Stomach (tissue), 9 donors: ENCODE data around the gene RIMS1. TPM values are rescaled to one million over a fixed set of nuclear protein-coding genes. Genes with fewer than 3 reads are reported as not detected.

ENCODE experiments used
- DNase-seq, 2 donors: peaks; one replicate each; pipeline versions ENCODE4 v3.0.0 to v3.0.0-alpha.2; 2013 to 2019
- H3K27ac ChIP-seq, 5 donors: fragments of 200-600 bp in 4 of 5; sonication (generic) in 4 of 5; one replicate each; pipeline ENCODE4 v1.5.1; 2013 to 2019; ENCODE audit warnings: mild to moderate bottlenecking in 1 of 5, moderate library complexity in 1 of 5
- H3K27me3 ChIP-seq, 3 donors: fragments of 200-600 bp; sonication (generic); one replicate each; pipeline ENCODE4 v1.5.1; 2017 to 2019; ENCODE audit warnings: mixed run types in 1 of 3
- H3K36me3 ChIP-seq, 4 donors: fragments of 200-600 bp; sonication (generic); 1 replicate in 3 of 4; 2 replicates in 1 of 4; pipeline ENCODE4 v1.5.1; 2016 to 2019
- H3K4me1 ChIP-seq, 4 donors: fragments of 200-600 bp; sonication (generic); one replicate each; pipeline ENCODE4 v1.5.1; 2016 to 2019
- H3K4me3 ChIP-seq, 4 donors: fragments of 200-600 bp; sonication (generic) in 3 of 4; one replicate each; pipeline ENCODE4 v1.5.1; 2016 to 2019; ENCODE audit warnings: mild to moderate bottlenecking in 1 of 4
- H3K9me3 ChIP-seq, 4 donors: fragments of 200-600 bp; sonication (generic); one replicate each; pipeline ENCODE4 v1.5.1; 2016 to 2019
- CTCF ChIP-seq, 7 experiments: fragments of 450-650 bp in 4 of 7; fragments of 200-600 bp in 3 of 7; sonication (generic) in 3 of 7; IDR thresholded peaks; one replicate each; pipeline ENCODE4 v1.5.1; 2016 to 2019; ENCODE audit warnings: antibody characterized with exemption in 7 of 7, control low read depth in 2 of 7, mild to moderate bottlenecking in 1 of 7
- EP300 ChIP-seq: sonication (generic); formaldehyde crosslinking; IDR thresholded peaks from one replicate; pipeline ENCODE4 v1.6.1; 2017; ENCODE audit warnings: antibody characterized with exemption
- POLR2A ChIP-seq, 4 donors: fragments of 450-650 bp; IDR thresholded peaks; one replicate each; pipeline ENCODE4 v1.6.1; 2016; ENCODE audit warnings: antibody characterized with exemption in 4 of 4, control low read depth in 2 of 4, mild to moderate bottlenecking in 1 of 4, moderate library complexity in 1 of 4
- POLR2AphosphoS5 ChIP-seq, 3 donors: sonication (generic); formaldehyde crosslinking; IDR thresholded peaks; one replicate each; pipeline ENCODE4 v1.6.1; 2016; ENCODE audit warnings: antibody characterized with exemption in 3 of 3
- WGBS, 5 donors: extraction: QIAGEN DNeasy Blood & Tissue Kit in 3 of 5; methylation state at CpG; one replicate each; pipeline versions ENCODE4 v1.1.5 to v1.1.7; 2013 to 2018; 5-methylcytosine and 5-hydroxymethylcytosine counted together
- intact Hi-C: fragments of 100-400 bp; cut with DNase I; formaldehyde crosslinking; loops from one replicate; pipeline ENCODE4 v1.15.1; 2023; ENCODE audit warnings: low total_unique reads
- polyA plus RNA-seq, 3 donors: library from polyadenylated mRNA; stranded (reverse); fragments of 200-250 nt; gene quantifications; one replicate each; pipeline ENCODE4 v1.2.3, GENCODE V29; 2013
- total RNA-seq, 5 donors: library from RNA; depleted of rRNA; stranded (reverse); fragments of >200 nt; gene quantifications; one replicate each; pipeline versions ENCODE4 v1.1.0 to v1.2.3, GENCODE V29; 2014 to 2016
- donor health status: healthy with polysubstance abuse.
- donor health status: Bipolar disorder and iron deficiency.
- donor health status: healthy.

Gene RIMS1
- total and polyA plus RNA-seq, 8 donors = 0.13 to 45.2 (median 5.1) TPM

GRCh38 chr6:72286911-72287311, 400.6 kb downstream of the RIMS1 start:
- no peak overlapping the region for H3K4me3 ChIP-seq
- no peaks in the 10 kb centered on the region for H3K4me1 ChIP-seq
- TF ChIP-seq EP300 (no peak), CTCF (IDR thresholded peaks at IDR 0.05) (no peak), POLR2A (IDR thresholded peaks at IDR 0.05) (no peak), POLR2AphosphoS5 (IDR thresholded peaks at IDR 0.05) (no peak)
- H3K27ac ChIP-seq = no peak overlapping the region
- H3K36me3 ChIP-seq = no peaks in the 10 kb centered on the region
- 70 to 90% (median 86%) methylated on average over 1 of the region's 1 CpG for WGBS, 5 donors
- intact Hi-C loops = no loop called here
- H3K27me3 ChIP-seq = no peaks in the 10 kb centered on the region
- DNase-seq = no peak
- H3K9me3 ChIP-seq = no peaks in the 10 kb centered on the region

- intact Hi-C loops = no loop called here
- no peaks in the 10 kb centered on the region for H3K9me3 ChIP-seq
- no peak for TF ChIP-seq EP300
- TF ChIP-seq CTCF (IDR thresholded peaks at IDR 0.05) = no peak
- no peaks in the 10 kb centered on the region for H3K4me1 ChIP-seq
- no peaks in the 10 kb centered on the region for H3K36me3 ChIP-seq
- DNase-seq = no peak
- H3K4me3 ChIP-seq = no peak overlapping the region
- H3K27me3 ChIP-seq = no peaks in the 10 kb centered on the region
- 96 to 98% (median 97%) methylated on average over 5 of the region's 5 CpGs for WGBS, 5 donors
- no peak overlapping the region for H3K27ac ChIP-seq
Observed at GRCh38 chr6:72287801-72288200, 401.5 kb downstream of the RIMS1 start.

GRCh38 chr6:72288592-72288991, 402.2 kb downstream of the RIMS1 start:
- Histone ChIP-seq H3K36me3 (no peaks in the 10 kb centered on the region), H3K4me1 (no peaks in the 10 kb centered on the region), H3K4me3 (no peak overlapping the region), H3K9me3 (no peaks in the 10 kb centered on the region), H3K27ac (no peak overlapping the region), H3K27me3 (no peaks in the 10 kb centered on the region)
- no peak for TF ChIP-seq POLR2AphosphoS5 (IDR thresholded peaks at IDR 0.05)
- TF ChIP-seq CTCF (IDR thresholded peaks at IDR 0.05) = no peak
- 61 to 79% (median 70%) methylated on average over 2 of the region's 2 CpGs for WGBS, 5 donors
- intact Hi-C loops = no loop called here
- DNase-seq = no peak

- WGBS, 5 donors = 91 to 93% (median 91%) methylated on average over 8 of the region's 8 CpGs
- TF ChIP-seq POLR2AphosphoS5 (IDR thresholded peaks at IDR 0.05) (no peak), POLR2A (IDR thresholded peaks at IDR 0.05) (no peak), EP300 (no peak), CTCF (IDR thresholded peaks at IDR 0.05) (no peak)
- DNase-seq = no peak
- Histone ChIP-seq H3K27me3 (no peaks in the 10 kb centered on the region), H3K27ac (no peak overlapping the region), H3K4me1 (no peaks in the 10 kb centered on the region), H3K4me3 (no peak overlapping the region), H3K9me3 (no peaks in the 10 kb centered on the region), H3K36me3 (no peaks in the 10 kb centered on the region)
- intact Hi-C loops = no loop called here
Observed at GRCh38 chr6:72290620-72291019, 404.3 kb downstream of the RIMS1 start.

GRCh38 chr6:72296375-72296774, 410.0 kb downstream of the RIMS1 start:
- Histone ChIP-seq H3K36me3 (no peaks in the 10 kb centered on the region), H3K27ac (no peak overlapping the region), H3K27me3 (no peaks in the 10 kb centered on the region), H3K4me3 (no peak overlapping the region), H3K4me1 (no peaks in the 10 kb centered on the region), H3K9me3 (no peaks in the 10 kb centered on the region)
- intact Hi-C loops = no loop called here
- DNase-seq = no peak
- TF ChIP-seq POLR2AphosphoS5 (IDR thresholded peaks at IDR 0.05) (no peak), CTCF (IDR thresholded peaks at IDR 0.05) (no peak), EP300 (no peak), POLR2A (IDR thresholded peaks at IDR 0.05) (no peak)
